ENCODE results near the gene PNPO. TPM values are rescaled to one million over a fixed set of nuclear protein-coding genes. Genes with fewer than 3 reads are reported as not detected.

Gene PNPO
- total and polyA plus RNA-seq, 2 of the 13 experiments (the other 11 are each of a cell fraction or from before 2014, with no cell fraction given), result 47.9 to 63.3 TPM

GRCh38 chr17:47945529-47946508 is 4.4 kb downstream of the PNPO start (continued):
- no peak for TF ChIP-seq ZNF318 (CRISPR knock-in tag; IDR thresholded peaks at IDR 0.05)
- TF ChIP-seq ZFP41 (CRISPR knock-in tag; IDR thresholded peaks at IDR 0.05; ENCODE audit: borderline replicate concordance), result peak; percentile 23; the same call in 1 of the 2 replicates
- no peak for TF ChIP-seq ZNF329 (CRISPR knock-in tag; IDR thresholded peaks at IDR 0.05; ENCODE audit: low read depth)
- no peak for TF ChIP-seq IKZF5 (CRISPR knock-in tag; IDR thresholded peaks at IDR 0.05)
- no peak for TF ChIP-seq ZC3H13 (CRISPR knock-in tag; IDR thresholded peaks at IDR 0.05)
- no peak for TF ChIP-seq CSRNP2 (CRISPR knock-in tag; conservative IDR thresholded peaks at IDR 0.05; ENCODE audit: low read depth)
- no peak for TF ChIP-seq ZNF567 (CRISPR knock-in tag; IDR thresholded peaks at IDR 0.05; ENCODE audit: borderline replicate concordance)
- TF ChIP-seq MYC (CRISPR knock-in tag; IDR thresholded peaks at IDR 0.05; ENCODE audit: borderline replicate concordance), result no peak
- TF ChIP-seq SAP130 (CRISPR knock-in tag; IDR thresholded peaks at IDR 0.05; ENCODE audit: low read depth), result peak; percentile 47; the same call in 1 of the 2 replicates
- TF ChIP-seq ZBTB38 (CRISPR knock-in tag; IDR thresholded peaks at IDR 0.05), result peak; percentile 69
- no peak for TF ChIP-seq FOXA1 (IDR thresholded peaks at IDR 0.05)
- no peak for TF ChIP-seq FOXA1 (CRISPR knock-in tag; IDR thresholded peaks at IDR 0.05)
- no peak for TF ChIP-seq KDM5B (CRISPR knock-in tag; IDR thresholded peaks at IDR 0.05; ENCODE audit: borderline replicate concordance)
- TF ChIP-seq SP4 (CRISPR knock-in tag; IDR thresholded peaks at IDR 0.05), result 0 out of 2 replicates have a peak, but pooled peaks have one; percentile 21
- TF ChIP-seq ZSCAN12 (CRISPR knock-in tag; IDR thresholded peaks at IDR 0.05), result no peak
- TF ChIP-seq SP1 (IDR thresholded peaks at IDR 0.05), result no peak
- TF ChIP-seq SP1 (CRISPR knock-in tag; IDR thresholded peaks at IDR 0.05), result no peak
- no peak for TF ChIP-seq ZBTB42 (CRISPR knock-in tag; IDR thresholded peaks at IDR 0.05)
- no peak for TF ChIP-seq FLYWCH1 (CRISPR knock-in tag; IDR thresholded peaks at IDR 0.05)
